ENCODE measurements around the gene OARD1.
"Not testable (repeated sequence)": the region's sequence is repeated elsewhere in the genome, so short reads cannot be mapped to it uniquely, and the experiment has no call there.

The OARD1 gene

GRCh38 chr6:41027241-41027640 lies 44.9 kb downstream of the OARD1 start:
- no peak for DNase-seq (ENCODE audit: low read depth, low spot score)

GRCh38 chr6:41025966-41026530 lies 46.1 kb downstream of the OARD1 start:
- DNase-seq (ENCODE audit: low read depth, low spot score) = no peak

GRCh38 chr6:41023114-41023513 lies 49.0 kb downstream of the OARD1 start:
- DNase-seq (ENCODE audit: low read depth, low spot score) = no peak

GRCh38 chr6:41022294-41022693 lies 49.9 kb downstream of the OARD1 start:
- DNase-seq (ENCODE audit: low read depth, low spot score) = no peak

- DNase-seq (ENCODE audit: low read depth, low spot score) = no peak
Observed at GRCh38 chr6:41021832-41022231, 50.3 kb downstream of the OARD1 start.

- DNase-seq (ENCODE audit: low read depth, low spot score) = no peak
Observed at GRCh38 chr6:41017663-41018062, 54.5 kb downstream of the OARD1 start.

GRCh38 chr6:41015860-41016259 lies 56.3 kb downstream of the OARD1 start:
- DNase-seq (ENCODE audit: low read depth, low spot score) = not testable (repeated sequence)

GRCh38 chr6:41014780-41015179 lies 57.4 kb downstream of the OARD1 start:
- no peak for DNase-seq (ENCODE audit: low read depth, low spot score)
